GM10266 (cell line): Measurements from ENCODE around the gene RAB11FIP4.

Experiments used
- DNase-seq: peaks from one replicate; pipeline ENCODE4 v3.0.0; 2012; ENCODE audit errors: extremely low spot score
- CTCF ChIP-seq: IDR thresholded peaks from 2 replicates; pipeline ENCODE4 v1.5.1; 2012; ENCODE audit warnings: mild to moderate bottlenecking, low read depth; ENCODE audit not compliant: control insufficient read depth, insufficient read depth; ENCODE audit errors: missing control alignments

The RAB11FIP4 gene

GRCh38 chr17:31388351-31388750 lies 3.1 kb upstream of the RAB11FIP4 start:
- TF ChIP-seq CTCF = no peak
- DNase-seq = no peak

- peak; percentile 78 for DNase-seq
- peak; percentile 63 for TF ChIP-seq CTCF
These were observed 2.5 kb upstream of the RAB11FIP4 start for GRCh38 chr17:31388770-31389656.

GRCh38 chr17:31389657-31390381 lies 1.7 kb upstream of the RAB11FIP4 start:
- no peak for TF ChIP-seq CTCF
- DNase-seq = no peak

GRCh38 chr17:31390426-31390747 lies 1.1 kb upstream of the RAB11FIP4 start:
- no peak for DNase-seq
- no peak for TF ChIP-seq CTCF

- no peak for TF ChIP-seq CTCF
- DNase-seq = no peak
These were observed 553 bp upstream of the RAB11FIP4 start for GRCh38 chr17:31390748-31391495.

GRCh38 chr17:31392002-31392855 lies 754 bp downstream of the RAB11FIP4 start:
- no peak for TF ChIP-seq CTCF

More at GRCh38 chr17:31392002-31392855, 754 bp downstream of the RAB11FIP4 start:
- no peak for DNase-seq
